HepG2 (cell line): ENCODE measurements around the gene PACS1. TPM values are rescaled to one million over a fixed set of nuclear protein-coding genes. Genes with fewer than 3 reads are reported as not detected.
A peak's percentile ranks its signal among the peaks of the same experiment; 100 is the strongest.

Source experiments
- ARID5B ChIP-seq: IDR thresholded peaks from 2 replicates; pipeline ENCODE4 v1.4.0; 2020; ENCODE audit warnings: mild to moderate bottlenecking, missing genetic modification reagents
- EP300 ChIP-seq, 3 experiments: sonication (generic) in 1 of 3; formaldehyde crosslinking in 1 of 3; IDR thresholded peaks; 2 replicates each; pipeline versions ENCODE4 v1.5.1 to v1.6.1; 2011 to 2020; ENCODE audit warnings: low read depth in 2 of 3, low read length in 2 of 3, borderline replicate concordance in 1 of 3, improper control_type of control experiment in 1 of 3, mild to moderate bottlenecking in 1 of 3, missing genetic modification reagents in 1 of 3, moderate library complexity in 1 of 3
- ETS1 ChIP-seq: sonication (generic); formaldehyde crosslinking; IDR thresholded peaks from 2 replicates; pipeline ENCODE4 v1.4.0; 2020; ENCODE audit warnings: missing genetic modification reagents
- FOXA1 ChIP-seq, 2 experiments: fragments of 450-650 bp in 1 of 2; sonication (generic) in 1 of 2; formaldehyde crosslinking in 1 of 2; IDR thresholded peaks; 2 replicates each; pipeline versions ENCODE4 v1.4.0 to v1.6.1; 2016 to 2020; ENCODE audit warnings: missing genetic modification reagents in 1 of 2
- FOXO1 ChIP-seq: sonication (generic); formaldehyde crosslinking; IDR thresholded peaks from 2 replicates; pipeline ENCODE4 v1.4.0; 2020; ENCODE audit warnings: missing genetic modification reagents
- HNRNPL ChIP-seq: fragments of 200-400 bp; formaldehyde crosslinking; IDR thresholded peaks from 2 replicates; pipeline ENCODE4 v1.6.1; 2017; ENCODE audit warnings: mild to moderate bottlenecking, low read depth, low read length
- ISL2 ChIP-seq: sonication (generic); formaldehyde crosslinking; IDR thresholded peaks from 2 replicates; pipeline ENCODE4 v1.5.0; 2020; ENCODE audit warnings: missing genetic modification reagents
- NBN ChIP-seq: fragments of 450-650 bp; conservative IDR thresholded peaks from 2 replicates; pipeline ENCODE4 v1.6.1; 2017
- NCOA2 ChIP-seq: sonication (generic); formaldehyde crosslinking; IDR thresholded peaks from 2 replicates; pipeline ENCODE4 v1.8.0; 2022; ENCODE audit warnings: inconsistent platforms
- NR2F2 ChIP-seq: IDR thresholded peaks from 2 replicates; pipeline ENCODE4 v1.6.1; 2012; ENCODE audit warnings: low read depth, inconsistent platforms, borderline replicate concordance
- NR2F6 ChIP-seq, 2 experiments: IDR thresholded peaks; 2 replicates each; pipeline ENCODE4 v1.6.1; 2016; ENCODE audit warnings: antibody characterized with exemption in 1 of 2, mild to moderate bottlenecking in 1 of 2
- RXRB ChIP-seq: IDR thresholded peaks from 2 replicates; pipeline ENCODE4 v1.6.1; 2016; ENCODE audit warnings: borderline replicate concordance, missing genetic modification reagents, missing compliant biosample characterization
- SOX13 ChIP-seq, 3 experiments: fragments of 450-650 bp in 1 of 3; sonication (generic) in 1 of 3; formaldehyde crosslinking in 1 of 3; IDR thresholded peaks in 2 of 3; conservative IDR thresholded peaks in 1 of 3; 2 replicates each; pipeline versions ENCODE4 v1.5.0 to v1.6.1; 2016 to 2020; ENCODE audit warnings: antibody characterized with exemption in 1 of 3, mild to moderate bottlenecking in 1 of 3, missing compliant biosample characterization in 1 of 3, missing genetic modification reagents in 1 of 3, moderate library complexity in 1 of 3
- SOX5 ChIP-seq: IDR thresholded peaks from 2 replicates; pipeline ENCODE4 v1.6.1; 2016; ENCODE audit warnings: borderline replicate concordance
- TEAD3 ChIP-seq: optimal IDR thresholded peaks from 2 replicates; pipeline ENCODE3; 2016; ENCODE audit warnings: borderline replicate concordance
- ZMYM3 ChIP-seq: sonication (generic); formaldehyde crosslinking; IDR thresholded peaks from 2 replicates; pipeline ENCODE4 v1.5.1; 2020; ENCODE audit warnings: mild to moderate bottlenecking, missing genetic modification reagents
- ZNF33B ChIP-seq: sonication (generic); formaldehyde crosslinking; IDR thresholded peaks from 2 replicates; pipeline ENCODE4 v1.5.1; 2020; ENCODE audit warnings: mild to moderate bottlenecking, missing genetic modification reagents
- polyA plus RNA-seq, 8 experiments: library from polyadenylated mRNA; depleted of rRNA in 3 of 8; stranded (reverse) in 7 of 8; unstranded in 1 of 8; fragments of >200 nt; fragmentation: Illumina TruSeq in 4 of 8; extraction: Trizol in 4 of 8; gene quantifications; 2 replicates each; pipeline versions ENCODE4 v1.2.1 to v1.2.3, GENCODE V29; 2011 to 2016; ENCODE audit warnings: low read depth in 4 of 8, missing spikeins in 1 of 8, mixed read lengths in 1 of 8; ENCODE audit not compliant: insufficient read depth in 1 of 8
- total RNA-seq, 5 experiments: library from RNA; depleted of rRNA; stranded (reverse); fragments of >200 nt; fragmentation: Illumina TruSeq; extraction: Trizol; gene quantifications; 2 replicates each; pipeline ENCODE4 v1.2.3, GENCODE V29; 2016; ENCODE audit warnings: low read depth in 1 of 5
- TF ChIP-seq, protein P1 (sequence below): sonication (generic); formaldehyde crosslinking; conservative IDR thresholded peaks from 2 replicates; pipeline ENCODE4 v1.4.0; 2020; ENCODE audit warnings: mild to moderate bottlenecking, missing genetic modification reagents, moderate library complexity
- TF ChIP-seq, protein P2 (sequence below): sonication (generic); formaldehyde crosslinking; conservative IDR thresholded peaks from 2 replicates; pipeline ENCODE4 v1.8.0; 2022; ENCODE audit warnings: mild to moderate bottlenecking, moderate library complexity, missing genetic modification reagents

Gene PACS1
- total and polyA plus RNA-seq, 2 of the 13 experiments (the other 11 are each of a cell fraction or from before 2014, with no cell fraction given) = 7.6 to 8.6 TPM

GRCh38 chr11:66195867-66196266 lies 125.8 kb downstream of the PACS1 start (continued):
- TF ChIP-seq ARID5B (CRISPR knock-in tag) = peak; percentile 75
- TF ChIP-seq NR2F2 = peak; percentile 88
- TF ChIP-seq ETS1 (CRISPR knock-in tag) = no peak
- 0 out of 2 replicates have a peak, but pooled peaks have one; percentile 38 for TF ChIP-seq HNRNPL
- no peak for TF ChIP-seq SOX13 (IDR thresholded peaks at IDR 0.05)
- TF ChIP-seq SOX13 (CRISPR knock-in tag; conservative IDR thresholded peaks at IDR 0.05 in 1 of 2, IDR thresholded peaks at IDR 0.05 in 1 of 2) = peak in 1 of 2 experiments; percentile 83; a peak in 2 of 4 replicates
- peak; percentile 89 for TF ChIP-seq NR2F6 (IDR thresholded peaks at IDR 0.05)
- TF ChIP-seq NR2F6 (CRISPR knock-in tag; IDR thresholded peaks at IDR 0.05) = peak; percentile 80
- TF ChIP-seq TEAD3 (CRISPR knock-in tag) = peak; percentile 36
- TF ChIP-seq FOXO1 (CRISPR knock-in tag) = peak; percentile 61; the same call in 1 of the 2 replicates
- TF ChIP-seq ISL2 (CRISPR knock-in tag) = peak; percentile 67; the same call in 1 of the 2 replicates
- TF ChIP-seq NCOA2 (CRISPR knock-in tag) = peak; percentile 22; the same call in 1 of the 2 replicates
- TF ChIP-seq, protein P1, sequence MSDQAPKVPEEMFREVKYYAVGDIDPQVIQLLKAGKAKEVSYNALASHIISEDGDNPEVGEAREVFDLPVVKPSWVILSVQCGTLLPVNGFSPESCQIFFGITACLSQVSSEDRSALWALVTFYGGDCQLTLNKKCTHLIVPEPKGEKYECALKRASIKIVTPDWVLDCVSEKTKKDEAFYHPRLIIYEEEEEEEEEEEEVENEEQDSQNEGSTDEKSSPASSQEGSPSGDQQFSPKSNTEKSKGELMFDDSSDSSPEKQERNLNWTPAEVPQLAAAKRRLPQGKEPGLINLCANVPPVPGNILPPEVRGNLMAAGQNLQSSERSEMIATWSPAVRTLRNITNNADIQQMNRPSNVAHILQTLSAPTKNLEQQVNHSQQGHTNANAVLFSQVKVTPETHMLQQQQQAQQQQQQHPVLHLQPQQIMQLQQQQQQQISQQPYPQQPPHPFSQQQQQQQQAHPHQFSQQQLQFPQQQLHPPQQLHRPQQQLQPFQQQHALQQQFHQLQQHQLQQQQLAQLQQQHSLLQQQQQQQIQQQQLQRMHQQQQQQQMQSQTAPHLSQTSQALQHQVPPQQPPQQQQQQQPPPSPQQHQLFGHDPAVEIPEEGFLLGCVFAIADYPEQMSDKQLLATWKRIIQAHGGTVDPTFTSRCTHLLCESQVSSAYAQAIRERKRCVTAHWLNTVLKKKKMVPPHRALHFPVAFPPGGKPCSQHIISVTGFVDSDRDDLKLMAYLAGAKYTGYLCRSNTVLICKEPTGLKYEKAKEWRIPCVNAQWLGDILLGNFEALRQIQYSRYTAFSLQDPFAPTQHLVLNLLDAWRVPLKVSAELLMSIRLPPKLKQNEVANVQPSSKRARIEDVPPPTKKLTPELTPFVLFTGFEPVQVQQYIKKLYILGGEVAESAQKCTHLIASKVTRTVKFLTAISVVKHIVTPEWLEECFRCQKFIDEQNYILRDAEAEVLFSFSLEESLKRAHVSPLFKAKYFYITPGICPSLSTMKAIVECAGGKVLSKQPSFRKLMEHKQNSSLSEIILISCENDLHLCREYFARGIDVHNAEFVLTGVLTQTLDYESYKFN (CRISPR knock-in tag) = peak; percentile 70
- no peak for TF ChIP-seq ZNF33B (CRISPR knock-in tag)
- 0 out of 2 replicates have a peak, but pooled peaks have one; percentile 14 for TF ChIP-seq ZMYM3
- TF ChIP-seq EP300 (IDR thresholded peaks at IDR 0.05; ENCODE audit: low read depth in 2 of 2, low read length in 2 of 2) = peak in 1 of 2 experiments; percentile 43; a peak in 1 of 4 replicates
- no peak for TF ChIP-seq EP300 (CRISPR knock-in tag; IDR thresholded peaks at IDR 0.05; ENCODE audit: borderline replicate concordance)
- TF ChIP-seq, protein P2, sequence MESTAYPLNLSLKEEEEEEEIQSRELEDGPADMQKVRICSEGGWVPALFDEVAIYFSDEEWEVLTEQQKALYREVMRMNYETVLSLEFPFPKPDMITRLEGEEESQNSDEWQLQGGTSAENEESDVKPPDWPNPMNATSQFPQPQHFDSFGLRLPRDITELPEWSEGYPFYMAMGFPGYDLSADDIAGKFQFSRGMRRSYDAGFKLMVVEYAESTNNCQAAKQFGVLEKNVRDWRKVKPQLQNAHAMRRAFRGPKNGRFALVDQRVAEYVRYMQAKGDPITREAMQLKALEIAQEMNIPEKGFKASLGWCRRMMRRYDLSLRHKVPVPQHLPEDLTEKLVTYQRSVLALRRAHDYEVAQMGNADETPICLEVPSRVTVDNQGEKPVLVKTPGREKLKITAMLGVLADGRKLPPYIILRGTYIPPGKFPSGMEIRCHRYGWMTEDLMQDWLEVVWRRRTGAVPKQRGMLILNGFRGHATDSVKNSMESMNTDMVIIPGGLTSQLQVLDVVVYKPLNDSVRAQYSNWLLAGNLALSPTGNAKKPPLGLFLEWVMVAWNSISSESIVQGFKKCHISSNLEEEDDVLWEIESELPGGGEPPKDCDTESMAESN = no peak
- peak; percentile 35; the same call in 1 of the 2 replicates for TF ChIP-seq RXRB
- TF ChIP-seq FOXA1 (IDR thresholded peaks at IDR 0.05) = no peak
- peak; percentile 79 for TF ChIP-seq FOXA1 (CRISPR knock-in tag; IDR thresholded peaks at IDR 0.05)
- TF ChIP-seq NBN = no peak
- peak; percentile 63; the same call in 1 of the 2 replicates for TF ChIP-seq SOX5 (CRISPR knock-in tag)
